ENCODE results near the gene S100A5. TPM values are rescaled to one million over a fixed set of nuclear protein-coding genes. Genes with fewer than 3 reads are reported as not detected.

S100A5 gene
- total and polyA plus RNA-seq, 9 of the 15 experiments (the other 6 are each of a cell fraction or from before 2014, with no cell fraction given) = 0.56 to 1.4 (median 0.64) TPM; not detected in 5

DNA sequence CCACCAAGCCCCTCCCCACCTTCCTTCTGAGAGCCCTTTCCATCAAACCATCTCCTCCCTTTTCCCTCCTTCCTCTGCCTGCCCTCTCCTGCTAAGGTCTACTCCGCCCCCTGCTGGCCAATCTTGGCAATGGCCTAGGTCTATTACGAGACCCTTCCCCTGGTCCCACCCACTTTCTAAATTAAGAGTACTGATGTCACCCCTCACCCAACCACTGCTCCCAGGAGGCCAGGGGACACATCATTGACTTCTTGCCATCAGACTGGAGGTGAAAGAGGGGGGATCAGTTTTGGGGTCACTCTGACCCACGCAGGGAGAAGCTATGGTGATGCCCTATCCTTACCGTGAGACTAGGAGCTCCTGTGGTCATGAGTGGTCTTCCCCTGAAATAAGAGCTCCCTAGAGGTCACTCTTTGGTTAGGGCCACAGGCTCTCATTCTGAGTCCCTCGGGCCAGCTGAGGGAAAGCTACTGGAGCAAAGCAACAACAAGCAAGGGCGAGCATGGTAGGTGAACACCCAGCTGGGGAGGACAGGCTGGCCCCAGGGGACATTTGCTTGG is 45.7 kb downstream of the S100A5 start (continued):
- TF ChIP-seq, protein P1, sequence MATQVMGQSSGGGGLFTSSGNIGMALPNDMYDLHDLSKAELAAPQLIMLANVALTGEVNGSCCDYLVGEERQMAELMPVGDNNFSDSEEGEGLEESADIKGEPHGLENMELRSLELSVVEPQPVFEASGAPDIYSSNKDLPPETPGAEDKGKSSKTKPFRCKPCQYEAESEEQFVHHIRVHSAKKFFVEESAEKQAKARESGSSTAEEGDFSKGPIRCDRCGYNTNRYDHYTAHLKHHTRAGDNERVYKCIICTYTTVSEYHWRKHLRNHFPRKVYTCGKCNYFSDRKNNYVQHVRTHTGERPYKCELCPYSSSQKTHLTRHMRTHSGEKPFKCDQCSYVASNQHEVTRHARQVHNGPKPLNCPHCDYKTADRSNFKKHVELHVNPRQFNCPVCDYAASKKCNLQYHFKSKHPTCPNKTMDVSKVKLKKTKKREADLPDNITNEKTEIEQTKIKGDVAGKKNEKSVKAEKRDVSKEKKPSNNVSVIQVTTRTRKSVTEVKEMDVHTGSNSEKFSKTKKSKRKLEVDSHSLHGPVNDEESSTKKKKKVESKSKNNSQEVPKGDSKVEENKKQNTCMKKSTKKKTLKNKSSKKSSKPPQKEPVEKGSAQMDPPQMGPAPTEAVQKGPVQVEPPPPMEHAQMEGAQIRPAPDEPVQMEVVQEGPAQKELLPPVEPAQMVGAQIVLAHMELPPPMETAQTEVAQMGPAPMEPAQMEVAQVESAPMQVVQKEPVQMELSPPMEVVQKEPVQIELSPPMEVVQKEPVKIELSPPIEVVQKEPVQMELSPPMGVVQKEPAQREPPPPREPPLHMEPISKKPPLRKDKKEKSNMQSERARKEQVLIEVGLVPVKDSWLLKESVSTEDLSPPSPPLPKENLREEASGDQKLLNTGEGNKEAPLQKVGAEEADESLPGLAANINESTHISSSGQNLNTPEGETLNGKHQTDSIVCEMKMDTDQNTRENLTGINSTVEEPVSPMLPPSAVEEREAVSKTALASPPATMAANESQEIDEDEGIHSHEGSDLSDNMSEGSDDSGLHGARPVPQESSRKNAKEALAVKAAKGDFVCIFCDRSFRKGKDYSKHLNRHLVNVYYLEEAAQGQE (IDR thresholded peaks at IDR 0.05; ENCODE audit: borderline replicate concordance) = peak; percentile 89
- TF ChIP-seq, protein P1 (CRISPR knock-in tag; IDR thresholded peaks at IDR 0.05; ENCODE audit: low read depth) = no peak
- no peak for TF ChIP-seq MECOM (CRISPR knock-in tag; IDR thresholded peaks at IDR 0.05)
- TF ChIP-seq, protein P2, sequence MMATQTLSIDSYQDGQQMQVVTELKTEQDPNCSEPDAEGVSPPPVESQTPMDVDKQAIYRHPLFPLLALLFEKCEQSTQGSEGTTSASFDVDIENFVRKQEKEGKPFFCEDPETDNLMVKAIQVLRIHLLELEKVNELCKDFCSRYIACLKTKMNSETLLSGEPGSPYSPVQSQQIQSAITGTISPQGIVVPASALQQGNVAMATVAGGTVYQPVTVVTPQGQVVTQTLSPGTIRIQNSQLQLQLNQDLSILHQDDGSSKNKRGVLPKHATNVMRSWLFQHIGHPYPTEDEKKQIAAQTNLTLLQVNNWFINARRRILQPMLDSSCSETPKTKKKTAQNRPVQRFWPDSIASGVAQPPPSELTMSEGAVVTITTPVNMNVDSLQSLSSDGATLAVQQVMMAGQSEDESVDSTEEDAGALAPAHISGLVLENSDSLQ (IDR thresholded peaks at IDR 0.05) = peak; percentile 41
- peak; percentile 90 for TF ChIP-seq ZBTB7A (IDR thresholded peaks at IDR 0.05; ENCODE audit: borderline replicate concordance, control insufficient read depth, low read depth, low read length)
- TF ChIP-seq RCOR1 (IDR thresholded peaks at IDR 0.05; ENCODE audit: borderline replicate concordance in 1 of 2, low read depth in 2 of 2, low read length in 2 of 2) = peak in 1 of 2 experiments; percentile 13; a peak in 1 of 4 replicates
- TF ChIP-seq, protein P3, sequence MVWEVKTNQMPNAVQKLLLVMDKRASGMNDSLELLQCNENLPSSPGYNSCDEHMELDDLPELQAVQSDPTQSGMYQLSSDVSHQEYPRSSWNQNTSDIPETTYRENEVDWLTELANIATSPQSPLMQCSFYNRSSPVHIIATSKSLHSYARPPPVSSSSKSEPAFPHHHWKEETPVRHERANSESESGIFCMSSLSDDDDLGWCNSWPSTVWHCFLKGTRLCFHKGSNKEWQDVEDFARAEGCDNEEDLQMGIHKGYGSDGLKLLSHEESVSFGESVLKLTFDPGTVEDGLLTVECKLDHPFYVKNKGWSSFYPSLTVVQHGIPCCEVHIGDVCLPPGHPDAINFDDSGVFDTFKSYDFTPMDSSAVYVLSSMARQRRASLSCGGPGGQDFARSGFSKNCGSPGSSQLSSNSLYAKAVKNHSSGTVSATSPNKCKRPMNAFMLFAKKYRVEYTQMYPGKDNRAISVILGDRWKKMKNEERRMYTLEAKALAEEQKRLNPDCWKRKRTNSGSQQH (CRISPR knock-in tag; IDR thresholded peaks at IDR 0.05) = peak; percentile 61; the same call in 1 of the 2 replicates
- TF ChIP-seq, protein P4, sequence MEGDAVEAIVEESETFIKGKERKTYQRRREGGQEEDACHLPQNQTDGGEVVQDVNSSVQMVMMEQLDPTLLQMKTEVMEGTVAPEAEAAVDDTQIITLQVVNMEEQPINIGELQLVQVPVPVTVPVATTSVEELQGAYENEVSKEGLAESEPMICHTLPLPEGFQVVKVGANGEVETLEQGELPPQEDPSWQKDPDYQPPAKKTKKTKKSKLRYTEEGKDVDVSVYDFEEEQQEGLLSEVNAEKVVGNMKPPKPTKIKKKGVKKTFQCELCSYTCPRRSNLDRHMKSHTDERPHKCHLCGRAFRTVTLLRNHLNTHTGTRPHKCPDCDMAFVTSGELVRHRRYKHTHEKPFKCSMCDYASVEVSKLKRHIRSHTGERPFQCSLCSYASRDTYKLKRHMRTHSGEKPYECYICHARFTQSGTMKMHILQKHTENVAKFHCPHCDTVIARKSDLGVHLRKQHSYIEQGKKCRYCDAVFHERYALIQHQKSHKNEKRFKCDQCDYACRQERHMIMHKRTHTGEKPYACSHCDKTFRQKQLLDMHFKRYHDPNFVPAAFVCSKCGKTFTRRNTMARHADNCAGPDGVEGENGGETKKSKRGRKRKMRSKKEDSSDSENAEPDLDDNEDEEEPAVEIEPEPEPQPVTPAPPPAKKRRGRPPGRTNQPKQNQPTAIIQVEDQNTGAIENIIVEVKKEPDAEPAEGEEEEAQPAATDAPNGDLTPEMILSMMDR (IDR thresholded peaks at IDR 0.05 in 2 of 3, conservative IDR thresholded peaks at IDR 0.05 in 1 of 3; ENCODE audit: insufficient read depth in 2 of 3, low read depth in 1 of 3, low read length in 3 of 3) = peak; percentile 88 to 94 (median 93)
- 0 out of 2 replicates have a peak, but pooled peaks have one; percentile 28 for TF ChIP-seq KLF16 (IDR thresholded peaks at IDR 0.05)
- peak; percentile 88 for TF ChIP-seq CC2D1A (IDR thresholded peaks at IDR 0.05)
- TF ChIP-seq ATF7 (IDR thresholded peaks at IDR 0.05) = peak; percentile 46; the same call in 1 of the 2 replicates
- TF ChIP-seq, protein P5, sequence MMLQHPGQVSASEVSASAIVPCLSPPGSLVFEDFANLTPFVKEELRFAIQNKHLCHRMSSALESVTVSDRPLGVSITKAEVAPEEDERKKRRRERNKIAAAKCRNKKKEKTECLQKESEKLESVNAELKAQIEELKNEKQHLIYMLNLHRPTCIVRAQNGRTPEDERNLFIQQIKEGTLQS (IDR thresholded peaks at IDR 0.05) = peak; percentile 48; the same call in 1 of the 2 replicates
- TF ChIP-seq, protein P5 (CRISPR knock-in tag; conservative IDR thresholded peaks at IDR 0.05) = no peak

Measured in K562 (cell line).